ENCODE measurements around the gene NEK1.

- TF ChIP-seq CTCF (conservative IDR thresholded peaks at IDR 0.05; ENCODE audit: low read length) (no peak), EZH2phosphoT487 (IDR thresholded peaks at IDR 0.05; ENCODE audit: borderline replicate concordance, low read depth, low read length) (no peak)
Observed at GRCh38 chr4:169416461-169416860, 195.9 kb downstream of the NEK1 start.
